ENCODE measurements around the gene DLL4. TPM values are rescaled to one million over a fixed set of nuclear protein-coding genes. Genes with fewer than 3 reads are reported as not detected.
A peak's percentile ranks its signal among the peaks of the same experiment; 100 is the strongest.

DLL4 gene
- total and polyA plus RNA-seq, 7 donors = 4.0 to 13.1 (median 7.2) TPM

DNA sequence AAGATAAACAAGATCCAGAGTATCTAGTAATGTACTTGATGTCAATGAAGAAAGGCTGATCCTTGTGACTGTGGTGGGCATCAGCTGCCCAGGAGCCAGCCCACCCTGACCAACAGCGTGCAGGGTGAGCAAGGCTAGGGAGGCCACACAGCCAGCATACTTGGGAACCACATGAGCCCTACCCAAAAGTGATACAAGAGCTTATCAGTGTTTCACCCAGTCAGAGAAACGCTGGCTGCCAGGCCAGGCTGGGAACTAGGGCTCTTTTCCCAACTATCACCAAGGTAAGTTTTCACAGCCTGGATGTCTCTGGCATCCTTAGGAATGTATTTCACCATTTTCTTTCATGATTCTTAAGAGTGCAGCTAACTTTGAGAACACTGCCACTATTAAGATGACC, 49.0 kb downstream of the DLL4 start:
- Histone ChIP-seq H3K27ac (no peak overlapping the region), H3K9me3 (no peaks in the 10 kb centered on the region), H3K27me3 (ENCODE audit: insufficient read depth in 3 of 3, low read length in 2 of 3) (no peaks in the 10 kb centered on the region), H3K4me1 (no peaks in the 10 kb centered on the region), H3K4me3 (no peak overlapping the region), H3K36me3 (ENCODE audit: insufficient read depth in 1 of 2, low read depth in 1 of 2) (peaks cover 10 to 81% of the 10 kb centered on the region in 2 donors)
- no peak for ATAC-seq
- intact Hi-C loops (cut with DNase I) = no loop called here
- TF ChIP-seq, protein P1, sequence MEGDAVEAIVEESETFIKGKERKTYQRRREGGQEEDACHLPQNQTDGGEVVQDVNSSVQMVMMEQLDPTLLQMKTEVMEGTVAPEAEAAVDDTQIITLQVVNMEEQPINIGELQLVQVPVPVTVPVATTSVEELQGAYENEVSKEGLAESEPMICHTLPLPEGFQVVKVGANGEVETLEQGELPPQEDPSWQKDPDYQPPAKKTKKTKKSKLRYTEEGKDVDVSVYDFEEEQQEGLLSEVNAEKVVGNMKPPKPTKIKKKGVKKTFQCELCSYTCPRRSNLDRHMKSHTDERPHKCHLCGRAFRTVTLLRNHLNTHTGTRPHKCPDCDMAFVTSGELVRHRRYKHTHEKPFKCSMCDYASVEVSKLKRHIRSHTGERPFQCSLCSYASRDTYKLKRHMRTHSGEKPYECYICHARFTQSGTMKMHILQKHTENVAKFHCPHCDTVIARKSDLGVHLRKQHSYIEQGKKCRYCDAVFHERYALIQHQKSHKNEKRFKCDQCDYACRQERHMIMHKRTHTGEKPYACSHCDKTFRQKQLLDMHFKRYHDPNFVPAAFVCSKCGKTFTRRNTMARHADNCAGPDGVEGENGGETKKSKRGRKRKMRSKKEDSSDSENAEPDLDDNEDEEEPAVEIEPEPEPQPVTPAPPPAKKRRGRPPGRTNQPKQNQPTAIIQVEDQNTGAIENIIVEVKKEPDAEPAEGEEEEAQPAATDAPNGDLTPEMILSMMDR (IDR thresholded peaks at IDR 0.05) = no peak
- no peak for DNase-seq
- 78 to 93% (median 88%) methylated on average over 2 of the region's 2 CpGs for WGBS, 3 donors

DNA sequence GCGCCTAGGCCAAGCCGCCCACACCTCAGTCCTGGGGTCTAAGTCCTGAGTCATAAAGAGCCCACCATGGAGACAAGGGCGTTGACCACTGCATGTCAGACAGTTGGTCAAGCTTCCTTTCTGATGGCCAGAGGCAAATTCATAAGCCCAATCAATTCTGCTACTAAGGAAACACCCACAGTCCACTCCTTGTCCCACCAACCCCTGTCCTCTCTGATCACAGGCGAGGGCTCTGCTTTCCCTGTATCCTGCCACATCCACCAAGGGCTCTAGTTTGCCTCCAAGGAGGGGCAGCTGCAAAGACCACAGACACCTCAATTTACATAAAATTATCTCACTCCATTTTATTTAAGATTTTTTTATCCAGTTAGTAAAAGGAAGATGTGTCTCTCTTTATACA, 49.4 kb downstream of the DLL4 start:
- H3K27ac ChIP-seq = no peak overlapping the region
- H3K36me3 ChIP-seq (ENCODE audit: insufficient read depth in 1 of 2, low read depth in 1 of 2) = peaks cover 11 to 85% of the 10 kb centered on the region in 2 donors
- TF ChIP-seq, protein P1 (IDR thresholded peaks at IDR 0.05) = no peak
- 95 to 98% (median 96%) methylated on average over 4 of the region's 4 CpGs for WGBS, 3 donors
- DNase-seq = no peak
- intact Hi-C loops (cut with DNase I) = no loop called here
- no peaks in the 10 kb centered on the region for H3K4me1 ChIP-seq
- no peaks in the 10 kb centered on the region for H3K9me3 ChIP-seq
- H3K27me3 ChIP-seq (ENCODE audit: insufficient read depth in 3 of 3, low read length in 2 of 3) = no peaks in the 10 kb centered on the region
- no peak for ATAC-seq
- no peak overlapping the region for H3K4me3 ChIP-seq

DNA sequence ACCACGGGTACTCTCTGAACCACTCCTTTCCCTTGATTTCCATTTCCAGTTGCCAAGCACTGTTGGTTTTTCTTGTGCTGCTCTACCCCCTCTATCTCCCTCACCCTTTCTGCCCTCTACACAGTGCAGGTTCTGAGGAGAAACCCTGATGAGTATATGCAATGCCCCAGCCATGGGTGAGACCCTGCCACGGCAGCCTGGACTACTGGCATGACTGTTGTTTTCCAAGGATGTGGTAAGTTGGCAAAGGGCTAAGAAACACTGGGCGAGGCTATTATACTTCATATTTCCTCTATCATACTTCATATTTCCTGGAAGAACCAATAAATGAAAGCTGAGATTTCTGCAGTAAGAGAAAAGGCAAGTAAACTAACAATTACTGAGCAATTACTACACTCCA, 52.0 kb downstream of the DLL4 start:
- Histone ChIP-seq H3K36me3 (ENCODE audit: insufficient read depth in 1 of 2, low read depth in 1 of 2) (peaks cover 14 to 98% of the 10 kb centered on the region in 2 donors), H3K9me3 (no peaks in the 10 kb centered on the region), H3K27me3 (ENCODE audit: insufficient read depth in 3 of 3, low read length in 2 of 3) (no peaks in the 10 kb centered on the region), H3K4me3 (no peak overlapping the region), H3K4me1 (no peaks in the 10 kb centered on the region), H3K27ac (no peak overlapping the region)
- TF ChIP-seq, protein P1 (IDR thresholded peaks at IDR 0.05) = no peak
- intact Hi-C loops (cut with DNase I) = no loop called here
- no peak for DNase-seq
- 62 to 74% (median 67%) methylated on average over 3 of the region's 3 CpGs for WGBS, 3 donors
- ATAC-seq = no peak

DNA sequence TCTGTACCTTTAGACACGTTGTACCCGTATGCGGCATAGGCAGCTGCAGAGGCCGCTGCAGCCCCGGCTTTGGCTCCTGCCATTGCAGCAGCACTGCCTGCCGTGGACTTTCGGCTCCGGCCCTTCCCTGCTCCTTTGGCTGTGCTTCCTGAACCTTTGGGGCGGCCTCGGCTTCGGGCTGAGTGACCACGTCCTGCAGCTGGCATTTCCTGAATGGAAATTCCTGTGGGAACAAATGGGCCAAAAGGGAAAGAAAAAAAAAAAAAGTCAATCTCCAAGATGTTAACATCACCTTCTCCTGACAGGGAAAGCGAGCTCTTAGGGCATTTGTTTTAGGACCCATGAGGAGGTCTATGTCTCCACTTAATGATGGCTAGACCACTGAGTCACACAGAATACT, 53.7 kb downstream of the DLL4 start:
- H3K4me1 ChIP-seq = no peaks in the 10 kb centered on the region
- intact Hi-C loops (cut with DNase I) = no loop called here
- 76 to 79% (median 77%) methylated on average over 13 of the region's 13 CpGs for WGBS, 3 donors
- H3K36me3 ChIP-seq (ENCODE audit: insufficient read depth in 1 of 2, low read depth in 1 of 2) = peaks cover 14 to 100% of the 10 kb centered on the region in 2 donors
- H3K27me3 ChIP-seq (ENCODE audit: insufficient read depth in 3 of 3, low read length in 2 of 3) = no peaks in the 10 kb centered on the region
- TF ChIP-seq, protein P1 (IDR thresholded peaks at IDR 0.05) = no peak
- H3K9me3 ChIP-seq = no peaks in the 10 kb centered on the region
- H3K4me3 ChIP-seq = no peak overlapping the region
- DNase-seq (no peak), ATAC-seq (no peak)
- H3K27ac ChIP-seq = no peak overlapping the region

DNA sequence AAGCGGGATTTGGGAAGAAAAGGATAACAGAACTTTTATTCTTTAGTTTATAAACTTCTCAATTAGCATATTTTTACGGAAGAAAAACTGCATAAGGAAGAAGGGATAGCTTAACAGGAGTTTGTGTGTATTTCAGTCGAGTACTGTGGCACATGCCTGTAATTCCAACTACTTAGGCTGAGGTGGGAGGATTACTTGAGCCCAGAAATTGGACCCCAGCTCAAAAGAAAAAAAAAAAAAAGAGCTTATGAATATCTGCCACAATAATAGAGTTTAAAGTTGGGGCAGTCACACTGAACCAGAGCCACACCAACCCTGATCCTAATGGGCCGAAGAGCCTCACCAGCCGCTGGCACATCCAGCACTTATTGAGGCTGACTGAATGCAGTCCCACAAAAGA, 55.3 kb downstream of the DLL4 start:
- Histone ChIP-seq H3K27me3 (ENCODE audit: insufficient read depth in 3 of 3, low read length in 2 of 3) (no peaks in the 10 kb centered on the region), H3K4me1 (no peaks in the 10 kb centered on the region), H3K9me3 (no peaks in the 10 kb centered on the region), H3K27ac (peak overlapping the region; percentile 39), H3K4me3 (no peak overlapping the region), H3K36me3 (ENCODE audit: insufficient read depth in 1 of 2, low read depth in 1 of 2) (peaks cover 10 to 95% of the 10 kb centered on the region in 2 donors)
- 78 to 90% (median 80%) methylated on average over 5 of the region's 5 CpGs for WGBS, 3 donors
- no peak for DNase-seq
- no peak for ATAC-seq
- intact Hi-C loops (cut with DNase I) = no loop called here
- TF ChIP-seq, protein P1 (IDR thresholded peaks at IDR 0.05) = no peak
